Skeletal muscle tissue (tissue), 5 donors: ENCODE measurements around the gene NOTCH1. TPM values are rescaled to one million over a fixed set of nuclear protein-coding genes. Genes with fewer than 3 reads are reported as not detected.

Experiments used
- H3K27ac ChIP-seq: one replicate; pipeline ENCODE4 v1.7.0; 2013; ENCODE audit warnings: mild to moderate bottlenecking, low read depth, low read length, inconsistent platforms
- H3K27me3 ChIP-seq, 3 donors: one replicate each; pipeline ENCODE4 v1.7.0; 2013; ENCODE audit warnings: low read length in 3 of 3; ENCODE audit not compliant: control insufficient read depth in 3 of 3, insufficient read depth in 3 of 3
- H3K36me3 ChIP-seq, 3 donors: one replicate each; pipeline ENCODE4 v1.7.0; 2013; ENCODE audit warnings: low read length in 3 of 3; ENCODE audit not compliant: control insufficient read depth in 3 of 3, insufficient read depth in 3 of 3
- H3K4me1 ChIP-seq, 3 donors: one replicate each; pipeline ENCODE4 v1.7.0; 2013; ENCODE audit warnings: low read length in 3 of 3, mild to moderate bottlenecking in 3 of 3; ENCODE audit not compliant: control insufficient read depth in 3 of 3, insufficient read depth in 3 of 3
- H3K4me3 ChIP-seq, 3 donors: one replicate each; pipeline ENCODE4 v1.7.0; 2013; ENCODE audit warnings: low read length in 3 of 3
- H3K9ac ChIP-seq, 3 donors: one replicate each; pipeline ENCODE4 v1.7.0; 2013; ENCODE audit warnings: low read length in 3 of 3, mild to moderate bottlenecking in 3 of 3, moderate library complexity in 2 of 3, low read depth in 1 of 3
- H3K9me3 ChIP-seq, 3 donors: one replicate each; pipeline ENCODE4 v1.7.0; 2013; ENCODE audit warnings: low read length in 3 of 3; ENCODE audit not compliant: control insufficient read depth in 3 of 3
- small RNA-seq: library from RNA; depleted of rRNA; stranded (forward); fragments of <200 nt; gene quantifications from one replicate; pipeline ENCODE3, GENCODE V24; 2014
- total RNA-seq: library from RNA; depleted of rRNA; stranded (reverse); fragments of >200 nt; gene quantifications from one replicate; pipeline ENCODE4 v1.2.3, GENCODE V29; 2014
- donor health status: Osteomylitis.

NOTCH1 gene
- total RNA-seq, 1 donor from 2014 or later, result 69.4 TPM

GRCh38 chr9:136454026-136454796 lies 91.6 kb downstream of the NOTCH1 start:
- H3K9me3 ChIP-seq, result no peaks in the 10 kb centered on the region
- H3K27ac ChIP-seq, result no peak overlapping the region
- H3K9ac ChIP-seq, result no peak overlapping the region
- no peaks in the 10 kb centered on the region for H3K27me3 ChIP-seq
- no peaks in the 10 kb centered on the region for H3K4me1 ChIP-seq
- no peak overlapping the region for H3K4me3 ChIP-seq
- H3K36me3 ChIP-seq, result peaks cover 71 to 79% (median 76%) of the 10 kb centered on the region in 3 donors

GRCh38 chr9:136453326-136453725 lies 92.5 kb downstream of the NOTCH1 start:
- H3K9ac ChIP-seq, result no peak overlapping the region
- no peak overlapping the region for H3K4me3 ChIP-seq
- no peak overlapping the region for H3K27ac ChIP-seq
- H3K4me1 ChIP-seq, result no peaks in the 10 kb centered on the region
- peaks cover 68 to 80% (median 76%) of the 10 kb centered on the region in 3 donors for H3K36me3 ChIP-seq
- no peaks in the 10 kb centered on the region for H3K9me3 ChIP-seq
- H3K27me3 ChIP-seq, result no peaks in the 10 kb centered on the region

GRCh38 chr9:136451221-136451877 lies 94.5 kb downstream of the NOTCH1 start:
- Histone ChIP-seq H3K4me1 (no peaks in the 10 kb centered on the region), H3K36me3 (peaks cover 73 to 81% (median 77%) of the 10 kb centered on the region in 3 donors), H3K9ac (no peak overlapping the region), H3K9me3 (no peaks in the 10 kb centered on the region), H3K27me3 (no peaks in the 10 kb centered on the region), H3K27ac (no peak overlapping the region), H3K4me3 (no peak overlapping the region)

- Histone ChIP-seq H3K27ac (no peak overlapping the region), H3K9ac (no peak overlapping the region), H3K4me3 (no peak overlapping the region), H3K27me3 (no peaks in the 10 kb centered on the region), H3K36me3 (peaks cover 58 to 71% (median 68%) of the 10 kb centered on the region in 3 donors), H3K9me3 (no peaks in the 10 kb centered on the region), H3K4me1 (no peaks in the 10 kb centered on the region)
Measured at GRCh38 chr9:136448655-136449054, 97.2 kb downstream of the NOTCH1 start.

GRCh38 chr9:136447173-136447778 lies 98.6 kb downstream of the NOTCH1 start:
- Histone ChIP-seq H3K36me3 (peaks cover 62 to 78% (median 76%) of the 10 kb centered on the region in 3 donors), H3K4me3 (no peak overlapping the region), H3K4me1 (no peaks in the 10 kb centered on the region), H3K27ac (no peak overlapping the region), H3K9ac (no peak overlapping the region), H3K27me3 (no peaks in the 10 kb centered on the region), H3K9me3 (no peaks in the 10 kb centered on the region)

- H3K36me3 ChIP-seq, result peaks cover 67 to 79% (median 79%) of the 10 kb centered on the region in 3 donors
- no peaks in the 10 kb centered on the region for H3K27me3 ChIP-seq
- H3K4me1 ChIP-seq, result peaks cover 0 to under 1% (median 0%) of the 10 kb centered on the region in 3 donors
- no peak overlapping the region for H3K9ac ChIP-seq
- H3K9me3 ChIP-seq, result no peaks in the 10 kb centered on the region
- H3K4me3 ChIP-seq, result no peak overlapping the region
- H3K27ac ChIP-seq, result no peak overlapping the region
Measured at GRCh38 chr9:136445799-136446198, 100.0 kb downstream of the NOTCH1 start.

Small RNAs within 50 kb of the gene (small RNA-seq; reads per million reads assigned to genes)
- gene MIR4673 (0.09 reads per million), gene MIR4674 (not detected)

Other genes starting within 250 kb of the NOTCH1 start
- under 0.01 TPM for gene CCDC187, start 242.0 kb downstream of the NOTCH1 start, total RNA-seq
- gene GPSM1, start 218.5 kb downstream of the NOTCH1 start, total RNA-seq, result 14.1 TPM
- 5.2 TPM for gene DNLZ, start 182.3 kb downstream of the NOTCH1 start, total RNA-seq
- 1.0 TPM for gene CARD9, start 172.4 kb downstream of the NOTCH1 start, total RNA-seq
- 4.7 TPM for gene SNAPC4, start 145.9 kb downstream of the NOTCH1 start, total RNA-seq
- gene ENTR1, start 135.4 kb downstream of the NOTCH1 start, total RNA-seq, result 7.8 TPM
- gene PMPCA, start 135.4 kb downstream of the NOTCH1 start, total RNA-seq, result 30.3 TPM
- 4.7 TPM for gene INPP5E, start 106.2 kb downstream of the NOTCH1 start, total RNA-seq
- gene SEC16A, start 63.0 kb downstream of the NOTCH1 start, total RNA-seq, result 14.1 TPM
- gene EGFL7, start 116.9 kb upstream of the NOTCH1 start, total RNA-seq, result 51.7 TPM
- 27.1 TPM for gene AGPAT2, start 141.4 kb upstream of the NOTCH1 start, total RNA-seq
- 11.0 TPM for gene DIPK1B, start 166.5 kb upstream of the NOTCH1 start, total RNA-seq
- 2.1 TPM for gene LCN10, start 196.9 kb upstream of the NOTCH1 start, total RNA-seq
- not detected for gene LCN6, start 202.5 kb upstream of the NOTCH1 start, total RNA-seq
- gene LCN8, start 212.2 kb upstream of the NOTCH1 start, total RNA-seq, result not detected
- gene LCN15, start 218.5 kb upstream of the NOTCH1 start, total RNA-seq, result not detected
- gene TMEM141, start 245.3 kb upstream of the NOTCH1 start, total RNA-seq, result 28.7 TPM